ENCODE measurements around the gene MYO18A.
"Not testable (repeated sequence)": the region's sequence is repeated elsewhere in the genome, so short reads cannot be mapped to it uniquely, and the experiment has no call there.

MYO18A gene

DNA sequence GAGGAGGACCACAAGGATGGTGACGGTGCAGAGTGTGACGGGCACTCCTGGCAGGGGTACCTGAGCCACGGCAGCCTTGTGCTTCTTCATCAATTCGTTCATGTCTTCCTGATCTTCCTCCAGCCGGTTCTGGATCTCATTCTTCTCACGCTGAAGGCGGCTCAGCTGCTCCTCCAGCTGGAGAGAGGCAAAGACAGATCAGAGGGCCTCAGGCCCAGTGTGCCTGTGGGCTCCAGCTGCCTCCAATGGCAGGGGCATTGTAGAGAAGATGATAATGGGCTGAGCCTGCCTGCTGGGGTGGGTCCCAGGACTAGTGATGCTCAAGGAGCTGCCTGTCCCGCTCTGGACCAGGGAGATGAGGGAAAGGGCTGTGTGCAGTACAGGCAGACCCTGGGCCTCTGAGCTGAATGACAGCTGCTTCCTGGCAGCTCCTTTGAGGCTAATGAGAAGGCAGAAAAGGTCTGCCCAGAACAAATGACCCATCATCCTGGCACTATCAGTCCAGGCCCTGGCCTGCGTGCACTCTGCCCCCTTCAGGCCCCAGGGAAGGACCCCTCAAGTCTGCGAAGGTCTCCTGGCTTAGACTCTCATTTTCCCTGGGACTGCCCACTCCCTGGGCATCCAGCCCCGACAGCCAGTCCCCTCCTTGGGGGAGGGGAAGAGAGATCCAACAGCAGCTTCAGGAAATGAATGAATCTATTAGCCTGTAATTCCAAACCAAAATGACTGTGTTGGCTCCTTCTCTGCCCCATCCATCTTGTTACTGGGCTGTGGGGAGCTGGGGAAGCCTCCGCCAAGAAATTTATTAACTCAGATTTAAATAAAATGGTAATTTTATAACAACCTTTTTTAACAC lies 89.2 kb downstream of the MYO18A start:
- TF ChIP-seq JUND (IDR thresholded peaks at IDR 0.05; ENCODE audit: low read depth) = no peak
- DNase-seq (ENCODE audit: low read depth in 1 of 2, low spot score in 1 of 2) = no peak
- in situ Hi-C loops (cut with HindIII; ENCODE audit: low pct_unique_long_range_greater_than_20kb, low sequenced_read_pairs) = no loop called here

DNA sequence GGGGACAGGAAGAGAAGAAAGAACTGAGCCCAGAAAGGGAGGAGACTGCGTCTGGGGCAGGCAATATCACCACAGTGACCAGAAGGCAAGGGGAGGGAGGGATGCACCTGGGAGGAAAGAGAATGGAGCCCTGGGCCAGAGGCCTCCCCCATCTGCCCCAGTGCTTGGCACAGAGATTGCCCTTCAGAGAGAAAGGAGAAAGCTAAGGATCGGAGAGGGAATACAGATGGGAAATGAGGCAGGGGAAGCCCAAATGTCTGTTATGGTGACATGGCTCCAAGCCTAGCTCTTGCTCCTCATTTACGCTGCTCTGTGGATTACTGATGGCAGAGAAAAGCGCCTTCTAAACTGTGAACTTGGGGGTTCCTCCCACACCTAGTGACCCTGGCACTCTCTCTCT lies 90.1 kb downstream of the MYO18A start:
- in situ Hi-C loops (cut with HindIII; ENCODE audit: low pct_unique_long_range_greater_than_20kb, low sequenced_read_pairs) = no loop called here
- no peak for DNase-seq (ENCODE audit: low read depth in 1 of 2, low spot score in 1 of 2)
- TF ChIP-seq JUND (IDR thresholded peaks at IDR 0.05; ENCODE audit: low read depth) = no peak

DNA sequence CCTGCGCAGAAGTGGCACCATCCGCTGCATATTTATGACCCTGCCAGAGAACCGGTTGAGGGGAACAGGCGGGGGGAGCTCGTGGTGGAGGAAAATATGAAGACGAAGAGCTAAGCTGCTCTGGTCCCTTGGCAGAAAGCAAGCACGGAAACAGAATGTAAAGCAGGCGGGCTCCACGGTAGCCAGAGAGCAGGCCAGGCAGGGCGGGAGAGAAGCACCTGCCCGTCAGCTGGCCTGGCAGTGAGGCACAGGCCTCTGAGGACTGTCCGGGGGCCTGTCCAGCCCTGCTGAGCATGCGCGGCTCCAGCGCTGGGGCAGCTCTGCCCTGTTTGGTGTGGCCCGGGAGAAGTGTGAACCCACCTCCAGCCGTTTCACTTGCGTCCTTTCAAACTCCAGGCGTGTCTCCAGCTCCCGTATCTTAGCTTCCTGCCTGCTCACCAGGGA lies 90.6 kb downstream of the MYO18A start:
- DNase-seq (ENCODE audit: low read depth in 1 of 2, low spot score in 1 of 2) = no peak
- in situ Hi-C loops (cut with HindIII; ENCODE audit: low pct_unique_long_range_greater_than_20kb, low sequenced_read_pairs) = no loop called here

DNA sequence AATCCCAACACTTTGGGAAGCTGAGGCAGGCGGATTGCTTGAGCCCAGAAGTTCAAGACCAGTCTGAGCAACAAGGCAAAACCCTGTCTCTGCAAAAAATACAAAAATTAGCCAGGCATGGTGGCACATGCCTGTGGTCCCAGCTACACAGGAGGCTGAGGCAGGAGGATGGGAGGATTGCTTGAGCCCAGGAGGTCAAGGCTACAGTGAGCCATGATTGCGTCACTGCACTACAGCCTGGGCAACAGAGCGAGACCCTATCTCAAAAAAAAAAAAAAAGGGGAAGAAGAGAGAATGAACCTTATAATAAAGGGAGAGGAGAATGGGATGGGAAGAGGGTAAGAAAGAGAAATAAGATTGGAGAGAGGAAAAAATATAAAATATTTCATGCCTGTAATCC lies 91.4 kb downstream of the MYO18A start:
- in situ Hi-C loops (cut with HindIII; ENCODE audit: low pct_unique_long_range_greater_than_20kb, low sequenced_read_pairs); DNase-seq (ENCODE audit: low read depth in 1 of 2, low spot score in 1 of 2): not testable (repeated sequence)

More for the DNA sequence above, 90.6 kb downstream of the MYO18A start:
- TF ChIP-seq JUND (IDR thresholded peaks at IDR 0.05; ENCODE audit: low read depth) = no peak

DNA sequence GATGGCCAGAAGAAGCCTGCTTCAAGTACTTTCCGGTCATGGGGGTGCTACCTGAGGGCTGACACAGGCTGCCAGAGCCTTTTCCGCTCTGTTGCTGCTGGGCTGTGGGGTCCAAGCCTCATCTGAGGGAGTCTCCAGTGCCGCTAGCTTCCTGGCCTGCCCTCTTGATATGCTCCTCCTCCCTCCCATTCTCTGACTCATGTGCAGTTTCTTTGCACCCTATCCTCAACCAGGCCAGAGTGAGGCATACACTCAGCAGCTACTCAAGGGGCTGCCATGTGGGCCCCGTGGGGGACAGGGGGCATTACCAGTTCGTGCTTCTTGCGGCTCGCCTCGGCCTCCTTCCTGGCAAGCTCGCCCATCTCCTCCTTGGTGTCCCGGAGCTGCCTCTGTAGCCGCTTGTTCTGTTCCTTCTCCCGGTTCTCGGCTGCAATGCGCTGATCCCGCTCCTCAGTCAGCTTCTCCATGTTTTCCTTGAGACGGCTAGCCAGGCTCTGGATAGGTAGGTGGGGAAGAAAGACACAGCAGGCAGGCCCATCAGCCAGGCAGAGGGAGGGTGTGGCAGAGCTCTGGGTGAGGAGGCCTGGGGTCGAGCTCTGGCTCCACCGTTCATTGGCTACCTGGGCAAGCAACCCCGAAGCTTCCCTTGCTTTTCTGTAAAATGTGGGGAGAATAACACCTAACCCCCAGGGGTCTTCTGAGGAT lies 93.4 kb downstream of the MYO18A start:
- DNase-seq (ENCODE audit: low read depth in 1 of 2, low spot score in 1 of 2) = no peak
- TF ChIP-seq JUND (IDR thresholded peaks at IDR 0.05; ENCODE audit: low read depth) = no peak
- in situ Hi-C loops (cut with HindIII; ENCODE audit: low pct_unique_long_range_greater_than_20kb, low sequenced_read_pairs) = no loop called here

DNA sequence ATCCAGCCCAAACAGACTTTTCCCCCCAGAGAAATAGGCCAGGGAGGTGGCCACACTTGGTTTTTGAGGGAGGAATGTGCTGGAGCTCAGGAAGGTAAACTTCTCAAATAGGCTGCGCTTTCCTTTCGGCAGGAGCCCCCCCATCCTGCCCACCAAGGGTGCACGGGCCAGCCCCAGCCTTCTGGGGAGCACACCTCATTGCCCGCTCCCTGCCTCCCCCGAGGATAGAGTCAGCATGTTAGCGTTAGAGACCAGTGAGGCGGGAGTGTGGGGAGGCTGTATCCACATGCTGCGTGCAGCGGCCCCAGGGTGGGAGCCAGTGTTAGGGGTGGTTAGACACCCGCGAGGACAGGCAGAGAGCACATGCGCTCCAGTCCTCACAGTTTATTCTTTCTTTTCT lies 95.0 kb downstream of the MYO18A start:
- no peak for DNase-seq (ENCODE audit: low read depth in 1 of 2, low spot score in 1 of 2)
- in situ Hi-C loops (cut with HindIII; ENCODE audit: low pct_unique_long_range_greater_than_20kb, low sequenced_read_pairs) = no loop called here
- no peak for TF ChIP-seq JUND (IDR thresholded peaks at IDR 0.05; ENCODE audit: low read depth)

DNA sequence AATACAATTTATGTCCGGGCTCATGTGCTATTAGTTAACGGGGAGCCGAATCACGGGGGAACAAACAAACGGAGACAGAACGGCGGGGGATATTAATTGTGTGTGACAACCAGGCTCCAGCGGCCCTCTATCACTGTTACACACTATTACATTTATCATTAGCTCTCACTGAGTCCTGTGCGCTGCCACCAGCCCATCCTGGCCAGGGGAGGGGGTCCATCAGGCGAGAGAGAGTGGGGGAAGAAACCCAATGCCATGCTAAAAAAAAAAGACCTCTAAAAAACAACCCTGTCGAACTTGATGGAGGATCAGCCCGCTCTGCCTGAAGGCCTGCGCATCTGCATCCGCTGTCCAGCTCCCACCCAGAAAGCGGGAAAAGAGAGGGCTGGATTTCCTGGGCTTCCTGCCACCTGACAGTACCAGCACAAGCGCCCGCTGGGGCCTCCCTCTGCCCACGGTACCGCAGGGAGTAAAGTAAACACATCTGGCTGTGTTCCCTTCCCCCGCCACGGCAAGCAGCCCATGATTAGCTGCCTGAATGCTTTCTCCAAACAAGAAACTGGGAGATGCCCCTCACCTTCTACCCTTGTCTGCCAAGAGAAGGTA lies 95.6 kb downstream of the MYO18A start:
- TF ChIP-seq JUND (IDR thresholded peaks at IDR 0.05; ENCODE audit: low read depth) = no peak
- no peak for DNase-seq (ENCODE audit: low read depth in 1 of 2, low spot score in 1 of 2)
- in situ Hi-C loops (cut with HindIII; ENCODE audit: low pct_unique_long_range_greater_than_20kb, low sequenced_read_pairs) = no loop called here

DNA sequence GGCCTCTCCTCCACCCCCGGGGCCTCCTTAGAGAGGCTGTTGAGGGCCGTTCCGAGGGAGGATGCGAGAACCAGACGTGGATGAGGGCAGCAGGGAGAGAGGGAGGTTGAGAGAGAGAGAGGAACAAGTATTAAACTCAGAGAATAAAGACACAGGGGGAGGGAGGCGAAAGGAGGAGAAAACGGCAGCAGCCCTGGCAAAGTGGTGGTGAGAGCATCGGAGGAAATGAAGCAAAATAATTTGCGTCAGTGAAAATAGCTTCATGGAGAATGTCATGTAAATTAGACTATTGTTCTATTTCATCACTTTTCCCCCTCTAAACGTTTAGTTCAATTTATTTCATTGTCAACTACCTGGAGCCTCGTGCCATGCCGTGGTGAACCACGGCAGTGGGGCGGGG lies 99.2 kb downstream of the MYO18A start:
- TF ChIP-seq JUND (IDR thresholded peaks at IDR 0.05; ENCODE audit: low read depth) = no peak
- no peak for DNase-seq (ENCODE audit: low read depth in 1 of 2, low spot score in 1 of 2)
- in situ Hi-C loops (cut with HindIII; ENCODE audit: low pct_unique_long_range_greater_than_20kb, low sequenced_read_pairs) = no loop called here

DNA sequence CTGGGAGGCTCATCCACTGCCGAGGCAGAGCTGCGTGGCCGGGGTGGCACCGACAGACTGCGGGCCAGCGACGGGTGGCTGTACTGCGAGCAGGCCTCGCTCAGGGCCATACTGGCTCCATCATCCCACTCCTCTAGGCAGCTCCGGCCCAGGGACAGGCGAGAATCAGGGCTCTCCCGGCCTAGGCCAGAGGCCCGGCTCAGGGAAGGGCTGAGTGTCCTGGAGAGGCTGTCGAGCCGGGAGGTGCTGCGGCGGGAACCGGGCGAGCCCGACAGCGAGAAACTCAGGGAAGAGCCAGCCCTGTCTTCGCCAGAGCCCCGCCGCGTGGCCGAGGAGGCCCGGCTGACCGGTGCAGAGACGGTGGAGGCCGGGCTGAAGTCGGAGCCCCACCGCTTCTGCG lies 99.9 kb downstream of the MYO18A start:
- in situ Hi-C loops (cut with HindIII; ENCODE audit: low pct_unique_long_range_greater_than_20kb, low sequenced_read_pairs) = no loop called here
- no peak for TF ChIP-seq JUND (IDR thresholded peaks at IDR 0.05; ENCODE audit: low read depth)
- no peak for DNase-seq (ENCODE audit: low read depth in 1 of 2, low spot score in 1 of 2)

DNA sequence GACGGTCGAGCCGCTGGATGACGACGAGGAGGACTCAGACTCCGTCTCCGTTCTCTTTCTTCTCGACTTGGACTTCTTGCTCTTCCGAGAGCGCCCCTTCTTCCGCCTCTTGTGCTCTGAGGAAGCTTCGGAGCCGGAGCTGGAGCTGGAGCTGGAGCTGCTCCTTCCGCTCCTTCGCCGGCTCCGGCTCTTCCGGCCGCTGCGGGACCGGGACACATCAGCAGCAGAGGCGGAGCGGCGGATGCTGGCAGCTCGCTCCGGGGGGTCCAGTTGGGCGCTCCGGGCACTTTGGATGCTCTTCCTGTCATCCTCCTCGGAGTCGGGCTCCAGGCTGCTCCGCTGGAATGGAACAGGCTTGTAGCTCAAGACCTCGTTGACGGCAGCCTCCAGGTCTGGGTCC lies 100.3 kb downstream of the MYO18A start:
- DNase-seq (ENCODE audit: low read depth in 1 of 2, low spot score in 1 of 2) = no peak
- TF ChIP-seq JUND (IDR thresholded peaks at IDR 0.05; ENCODE audit: low read depth) = no peak
- in situ Hi-C loops (cut with HindIII; ENCODE audit: low pct_unique_long_range_greater_than_20kb, low sequenced_read_pairs) = no loop called here

DNA sequence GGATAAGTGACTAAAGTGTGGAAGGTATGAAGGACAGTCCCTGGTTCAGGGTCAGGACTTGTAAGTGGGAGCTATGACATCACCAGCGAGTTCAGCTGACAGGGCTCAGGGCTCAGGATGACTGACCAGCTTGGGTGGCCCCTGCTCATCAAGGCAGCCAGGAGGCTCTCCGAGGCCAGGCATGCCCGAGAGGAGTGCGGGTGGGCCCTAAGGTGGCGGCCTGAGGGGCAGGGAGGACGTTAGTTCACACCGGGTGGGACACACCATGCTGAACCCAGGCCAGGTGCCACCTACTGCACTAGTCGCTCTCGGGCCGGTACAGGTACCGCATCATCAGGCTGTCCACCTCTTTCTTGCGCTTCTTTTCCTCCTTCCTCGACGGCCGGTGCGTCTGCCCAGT lies 100.8 kb downstream of the MYO18A start:
- in situ Hi-C loops (cut with HindIII; ENCODE audit: low pct_unique_long_range_greater_than_20kb, low sequenced_read_pairs) = no loop called here
- TF ChIP-seq JUND (IDR thresholded peaks at IDR 0.05; ENCODE audit: low read depth) = no peak
- no peak for DNase-seq (ENCODE audit: low read depth in 1 of 2, low spot score in 1 of 2)

DNA sequence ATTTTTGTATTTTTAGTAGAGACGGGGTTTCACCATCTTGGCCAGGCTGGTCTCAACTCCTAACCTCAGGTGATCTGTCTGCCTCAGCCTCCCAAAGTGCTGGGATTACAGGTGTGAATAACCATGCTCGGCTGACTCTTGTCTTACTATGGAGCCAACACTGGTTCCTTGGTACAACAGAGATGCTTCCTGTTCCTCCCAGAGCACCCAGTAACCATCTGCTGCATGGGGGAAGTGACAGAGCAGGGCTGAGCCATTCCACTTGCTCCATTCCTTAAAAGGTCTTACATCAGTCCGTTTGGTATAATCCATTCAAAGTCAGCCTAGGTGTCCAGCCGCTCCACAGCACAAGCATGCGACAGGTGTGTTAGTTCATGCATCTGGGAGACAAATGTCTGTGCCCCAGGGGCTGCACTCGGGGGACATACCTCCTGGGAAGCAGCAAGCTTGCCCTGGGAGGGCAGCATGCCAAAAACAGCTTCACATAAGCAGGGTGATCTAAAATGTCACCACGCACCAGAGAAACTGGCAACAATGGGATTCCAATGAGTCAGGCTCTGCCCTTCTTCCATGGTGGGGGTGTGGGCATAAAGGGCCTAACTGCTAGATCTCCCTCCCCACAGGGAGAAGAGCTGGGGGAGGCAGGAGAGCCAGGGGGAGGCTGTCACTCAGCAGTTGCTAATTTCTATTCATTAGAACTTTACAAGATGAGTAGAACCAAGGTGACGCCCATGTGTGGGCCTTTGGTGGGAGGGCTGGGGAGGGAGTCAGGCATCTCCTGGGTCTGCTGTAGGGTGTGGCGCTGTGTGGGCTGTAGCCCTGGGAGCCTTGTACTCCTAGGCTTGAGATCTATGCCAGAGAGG lies 101.8 kb downstream of the MYO18A start:
- in situ Hi-C loops (cut with HindIII; ENCODE audit: low pct_unique_long_range_greater_than_20kb, low sequenced_read_pairs) = no loop called here
- DNase-seq (ENCODE audit: low read depth in 1 of 2, low spot score in 1 of 2) = peak in 1 of 2 experiments; percentile 35
- TF ChIP-seq JUND (IDR thresholded peaks at IDR 0.05; ENCODE audit: low read depth) = no peak
